KG1 (cell line): ENCODE results near the gene MEIG1.
"Not testable (repeated sequence)": the region's sequence is repeated elsewhere in the genome, so short reads cannot be mapped to it uniquely, and the experiment has no call there.

Experiments used
- DNase-seq: peaks from one replicate; lab custom pipeline; 2025; lab: John Stamatoyannopoulos, UW

MEIG1 gene

DNA sequence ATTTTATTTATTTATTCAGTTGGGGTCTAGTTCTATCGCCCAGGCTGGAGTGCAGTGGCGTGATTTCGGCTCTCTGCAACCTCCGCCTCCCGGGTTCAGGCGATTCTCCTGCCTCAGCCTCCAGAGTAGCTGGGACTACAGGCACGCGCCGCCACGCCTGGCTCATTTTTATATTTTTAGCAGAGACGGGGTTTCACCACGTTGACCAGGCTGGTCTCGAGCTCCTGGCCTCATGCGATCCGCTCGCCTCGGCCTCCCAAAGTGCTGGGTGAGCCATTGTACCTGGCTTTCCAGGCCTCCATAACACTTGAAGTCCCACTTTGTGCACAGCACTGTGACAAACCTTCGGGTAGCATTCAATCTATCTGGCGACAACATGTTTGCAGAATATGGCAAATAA, 4.3 kb upstream of the MEIG1 start:
- no peak for DNase-seq

DNA sequence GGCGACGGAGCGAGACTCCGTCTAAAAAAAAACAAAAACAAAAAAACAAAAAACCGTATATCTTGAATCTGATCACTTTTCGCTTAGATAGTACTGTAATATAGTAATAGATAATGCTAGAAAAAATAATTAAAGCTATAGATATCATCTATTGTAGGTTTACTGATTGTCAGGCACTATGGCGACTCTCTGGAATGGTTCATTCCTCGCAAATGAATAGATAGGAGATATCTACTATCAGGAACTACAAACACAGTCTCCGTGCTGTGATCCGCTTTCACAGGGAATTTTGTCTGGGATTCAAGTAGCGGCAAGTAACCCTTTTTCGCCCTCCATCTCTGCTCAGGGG, 342 bp upstream of the MEIG1 start:
- DNase-seq = no peak

DNA sequence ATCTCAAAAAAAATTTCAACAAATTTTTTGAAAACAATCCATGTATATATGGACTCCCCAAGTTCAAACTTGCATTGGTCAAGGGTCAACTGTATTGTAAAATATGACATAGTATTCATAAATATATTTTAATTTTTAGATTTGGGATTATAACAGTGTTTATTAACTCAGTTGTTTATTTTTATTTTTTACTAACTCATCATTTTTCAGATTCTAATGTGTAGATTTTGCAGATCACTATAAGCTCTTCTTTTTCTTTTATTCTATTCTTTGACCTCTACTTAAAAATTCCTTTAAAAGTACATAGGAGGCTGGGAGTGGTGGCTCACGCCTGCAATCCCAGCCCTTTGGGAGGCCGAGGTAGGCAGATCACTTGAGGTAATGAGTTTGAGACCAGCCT, 8.7 kb downstream of the MEIG1 start:
- DNase-seq = no peak

DNA sequence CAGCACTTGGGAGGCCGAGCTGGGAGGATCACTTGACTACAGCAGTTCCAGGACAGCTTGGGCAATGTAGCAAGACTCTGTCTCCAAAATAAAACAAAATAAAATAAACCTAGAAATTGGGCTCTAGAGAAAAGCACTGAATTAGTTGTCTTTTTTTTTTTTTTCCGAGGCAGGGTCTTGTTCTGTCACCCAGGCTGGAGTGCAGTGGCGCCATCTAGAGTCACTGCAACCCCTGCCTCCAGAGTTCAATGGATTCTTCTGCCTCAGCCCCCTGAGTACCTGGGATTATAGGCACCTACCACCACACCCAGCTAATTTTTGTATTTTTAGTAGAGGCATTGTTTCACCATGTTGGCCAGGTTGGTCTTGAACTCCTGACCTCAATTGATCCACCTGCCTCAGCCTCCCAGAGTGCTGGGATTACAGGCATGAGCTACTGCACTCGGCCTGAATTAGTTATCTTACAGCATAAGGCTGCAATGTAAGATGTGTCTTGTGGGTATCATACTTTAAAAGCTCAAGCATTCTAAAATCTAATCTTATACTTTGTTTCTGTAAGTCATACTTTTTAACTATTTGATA, 12.8 kb downstream of the MEIG1 start:
- no peak for DNase-seq

DNA sequence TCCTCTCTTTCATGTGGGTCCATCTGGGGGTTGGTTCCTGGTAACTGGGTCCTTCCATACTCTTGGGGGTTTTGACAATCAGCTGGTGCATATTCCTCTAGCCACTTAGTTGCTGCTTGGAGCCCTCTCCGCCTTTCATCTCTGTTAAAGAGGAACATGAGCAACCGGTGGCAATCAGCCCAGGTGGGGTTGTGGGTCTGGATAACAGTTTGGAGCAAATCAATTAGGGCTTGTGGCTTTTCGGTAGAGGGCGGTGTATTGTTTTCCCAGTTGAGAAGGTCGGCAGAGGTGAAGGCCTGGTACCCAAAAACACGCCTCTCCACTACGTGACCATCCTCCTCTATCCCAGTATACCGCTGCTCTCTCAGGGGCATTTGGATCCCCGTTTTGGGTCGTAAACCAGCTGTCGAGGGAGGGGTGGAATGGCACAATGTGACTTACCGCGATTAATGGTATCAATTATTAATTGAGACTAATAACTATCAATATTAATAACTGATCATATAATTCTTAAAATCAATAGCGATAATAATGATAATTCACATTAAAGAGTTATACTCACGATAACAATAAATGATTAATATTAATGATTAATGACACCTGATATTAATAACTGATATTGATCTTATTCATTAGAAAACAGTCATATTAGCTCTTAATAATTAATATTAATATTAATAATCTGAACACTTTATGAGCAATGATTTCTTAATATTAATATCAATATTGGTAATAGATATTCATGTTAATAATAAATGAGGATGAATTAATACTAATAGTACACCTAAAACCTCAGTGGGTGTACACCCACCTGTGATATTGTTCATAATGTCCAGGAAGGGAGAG, 15.2 kb downstream of the MEIG1 start:
- not testable (repeated sequence) for DNase-seq

DNA sequence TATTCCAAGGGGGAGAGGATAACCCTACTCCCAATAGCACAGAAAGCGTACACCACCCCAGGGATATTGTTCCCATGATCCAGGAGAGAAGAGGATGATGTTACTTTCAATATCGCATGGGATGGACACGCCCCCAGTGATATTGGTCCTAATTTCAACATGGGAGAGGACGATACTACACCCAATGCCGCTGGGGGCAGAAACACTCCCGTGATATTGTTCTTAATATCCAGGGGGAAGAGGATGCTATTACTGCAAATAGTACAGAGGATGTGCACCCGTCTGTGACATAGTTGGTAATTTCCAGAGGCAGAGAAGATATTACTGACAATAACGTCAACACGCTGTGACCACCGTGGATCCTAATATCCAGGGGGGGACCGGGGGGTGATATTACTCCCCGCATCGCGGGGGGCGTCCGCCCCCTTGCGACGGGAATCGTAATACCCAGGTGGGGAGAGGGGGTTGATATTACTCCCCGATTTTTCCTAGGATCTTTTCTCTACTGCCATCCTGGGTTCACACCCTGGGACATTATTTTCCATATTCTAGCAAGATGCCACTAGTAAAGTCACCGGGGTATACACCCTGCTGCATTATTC, 16.6 kb downstream of the MEIG1 start:
- DNase-seq = no peak

DNA sequence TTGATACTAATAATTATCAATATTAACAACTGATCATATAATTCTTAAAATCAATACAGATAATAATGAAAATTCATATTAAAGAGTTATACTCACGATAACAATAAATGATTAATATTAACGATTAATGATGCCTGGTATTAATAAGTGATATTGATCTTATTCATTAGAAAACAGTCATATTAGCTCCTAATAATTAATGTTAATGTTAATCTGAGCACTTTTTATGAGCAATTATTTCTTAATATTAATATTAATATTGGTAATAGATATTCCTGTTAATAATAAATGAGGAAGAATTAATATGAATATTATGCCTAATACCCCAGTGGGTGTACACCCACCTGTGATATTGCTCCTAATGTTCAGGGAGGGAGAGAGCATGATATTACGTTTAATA, 23.6 kb downstream of the MEIG1 start:
- DNase-seq = no peak

DNA sequence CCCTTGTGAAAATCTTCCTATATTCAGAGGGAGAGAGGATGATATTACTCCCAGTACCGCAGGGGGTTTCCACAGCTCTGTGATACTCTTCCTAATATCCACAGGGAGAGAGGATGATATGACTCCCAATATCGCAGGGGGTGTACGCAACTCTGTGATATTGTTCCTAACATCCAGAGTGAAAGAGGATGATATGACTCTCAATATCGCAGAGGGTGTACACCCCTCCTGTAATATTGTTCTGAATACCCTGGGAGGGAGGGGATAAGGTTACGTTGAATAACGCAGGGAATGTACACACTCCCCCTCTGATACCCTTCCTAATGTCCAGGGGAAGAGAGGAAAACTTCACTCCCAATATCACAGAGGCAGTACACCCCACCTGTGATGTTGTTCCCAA, 30.4 kb downstream of the MEIG1 start:
- not testable (repeated sequence) for DNase-seq

DNA sequence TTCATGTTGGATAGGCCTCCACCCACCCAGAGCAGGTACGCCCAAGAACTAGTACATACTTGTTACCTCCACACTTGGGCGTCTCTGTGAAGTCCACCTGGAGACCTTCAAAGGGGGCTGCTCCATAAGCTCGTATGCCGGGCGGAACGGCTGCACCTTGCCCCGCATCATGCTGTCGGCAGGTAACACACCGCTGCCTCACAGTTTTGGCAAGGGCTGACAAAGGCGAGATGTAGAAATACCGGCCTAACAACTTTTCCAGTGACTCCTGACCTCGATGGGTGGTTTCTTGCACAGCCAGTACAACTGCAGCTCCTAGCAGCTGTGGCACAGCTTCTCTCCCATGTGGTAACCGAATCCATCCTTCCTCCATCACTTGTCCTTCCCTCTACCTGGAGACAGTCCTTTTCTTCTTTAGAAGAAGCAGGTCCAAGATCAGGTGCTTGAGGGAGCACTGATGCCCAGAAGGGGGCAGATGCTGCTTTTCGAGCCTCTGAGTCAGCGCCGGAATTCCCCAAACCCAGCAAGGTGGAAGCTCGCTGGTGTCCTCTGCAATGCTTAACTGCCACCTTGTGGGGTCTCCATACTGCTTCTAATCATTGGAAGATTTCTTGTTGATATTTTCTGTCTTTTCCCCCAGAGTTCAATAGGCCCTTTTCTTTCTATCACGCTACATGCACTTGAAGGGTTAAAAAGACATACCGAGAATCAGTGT, 32.0 kb downstream of the MEIG1 start:
- not testable (repeated sequence) for DNase-seq

DNA sequence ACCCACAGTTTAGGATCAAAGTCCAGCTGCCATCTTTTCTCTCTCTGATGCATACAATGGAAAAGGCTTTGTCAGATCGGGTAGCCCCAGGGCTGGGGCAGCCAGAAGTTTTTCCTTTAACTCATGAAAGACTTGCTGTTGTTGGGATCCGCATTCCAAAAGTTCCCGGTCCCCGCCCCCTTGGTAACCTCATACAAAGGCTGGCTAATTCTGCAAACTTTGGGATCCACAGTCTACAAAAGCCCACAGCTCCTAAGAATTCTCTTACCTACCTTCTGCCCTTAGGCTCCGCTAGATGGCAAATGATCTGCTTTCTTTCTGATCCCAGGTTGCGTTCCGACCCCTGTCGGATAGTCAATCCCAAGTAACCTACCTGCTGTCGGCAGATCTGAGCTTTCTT, 33.1 kb downstream of the MEIG1 start:
- DNase-seq = not testable (repeated sequence)

DNA sequence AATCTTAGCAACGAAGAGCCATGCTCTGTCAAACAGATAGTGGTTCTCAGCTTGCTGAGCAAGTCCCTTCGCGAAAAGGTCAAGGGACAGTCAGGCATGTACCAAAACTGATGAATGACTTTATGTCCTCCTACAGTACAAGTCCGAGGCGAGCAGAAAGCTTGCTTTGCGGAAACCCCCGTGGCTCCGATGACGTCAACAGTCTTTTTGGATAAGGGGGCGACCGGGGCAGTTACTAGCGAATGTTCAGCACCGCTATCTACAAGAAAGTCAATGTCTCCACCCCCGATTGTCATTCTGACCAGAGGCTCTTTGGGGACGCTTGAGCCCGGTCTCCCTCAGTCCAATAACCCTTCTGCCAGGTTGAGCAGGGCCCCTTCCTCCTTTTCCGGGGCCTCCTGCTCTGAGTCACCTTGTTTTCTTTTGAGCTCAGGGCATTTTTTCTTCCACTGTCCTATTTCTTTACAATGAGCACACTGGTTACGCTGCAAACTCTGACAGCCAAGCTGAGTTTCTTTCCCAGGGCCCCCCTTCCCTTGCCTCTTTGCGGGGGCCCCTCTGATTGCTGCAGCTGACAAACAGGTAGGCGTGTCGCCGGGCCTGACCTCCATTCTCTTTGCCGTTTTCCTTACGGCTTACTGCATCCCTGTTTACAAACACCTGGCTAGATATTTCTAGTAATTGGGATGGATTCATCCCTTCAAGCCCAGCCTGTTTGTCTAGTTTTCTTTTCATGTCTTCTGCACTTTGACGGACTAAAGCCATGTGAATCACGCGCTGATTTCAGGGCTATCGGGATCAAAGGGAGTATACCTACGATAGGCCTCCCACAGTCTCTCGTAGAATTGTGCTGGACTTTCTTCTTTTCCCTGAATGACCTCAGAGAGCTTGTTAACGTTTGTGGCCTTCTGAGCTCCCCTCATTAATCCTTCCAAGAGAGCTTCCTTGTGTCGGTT, 34.6 kb downstream of the MEIG1 start:
- not testable (repeated sequence) for DNase-seq

DNA sequence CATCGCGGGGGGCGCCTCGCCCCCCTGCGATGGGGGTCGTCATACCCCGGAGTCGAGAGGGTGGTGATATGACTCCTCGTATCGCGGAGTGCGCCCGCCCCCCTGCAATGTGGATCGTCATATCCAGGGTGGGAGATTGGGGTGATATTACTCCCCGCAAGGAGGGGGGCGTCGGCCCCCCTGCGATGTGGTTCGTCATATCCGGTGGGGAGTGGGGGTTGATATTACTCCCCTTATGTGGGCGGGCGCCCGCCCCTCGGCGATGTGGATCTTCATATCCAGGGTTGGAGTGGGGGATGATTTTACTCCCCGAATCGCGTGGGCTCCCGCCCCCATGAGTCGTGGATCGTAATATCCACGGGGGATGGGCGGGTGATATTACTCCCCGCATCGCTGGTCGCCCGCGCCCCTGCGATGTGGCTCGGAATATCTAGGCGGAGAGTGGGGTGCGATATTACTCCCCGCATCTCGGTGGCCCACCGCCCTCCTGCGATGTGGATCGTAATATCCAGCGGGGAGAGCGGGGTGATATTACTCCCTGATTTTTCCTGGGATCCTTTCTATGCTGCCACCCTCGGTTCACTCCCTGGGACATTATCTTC, 36.9 kb downstream of the MEIG1 start:
- no peak for DNase-seq

DNA sequence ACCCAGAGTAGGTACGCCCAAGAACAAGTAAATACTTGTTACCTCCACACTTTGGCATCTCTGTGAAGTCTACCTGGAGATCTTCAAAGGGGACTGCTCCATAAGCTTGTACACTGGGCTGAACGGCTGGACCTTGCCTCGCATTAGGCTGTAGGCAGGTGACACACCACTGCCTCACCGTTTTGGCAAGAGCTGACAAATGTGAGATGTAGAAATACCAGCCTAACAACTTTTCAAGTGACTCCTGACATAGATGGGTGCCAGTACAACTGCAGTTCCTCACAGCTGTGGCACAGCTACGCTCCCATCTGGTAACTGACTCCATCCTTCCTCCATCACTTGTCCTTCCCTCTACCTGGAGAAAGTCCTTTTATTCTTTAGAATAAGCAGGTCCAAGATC, 54.3 kb downstream of the MEIG1 start:
- DNase-seq = not testable (repeated sequence)

DNA sequence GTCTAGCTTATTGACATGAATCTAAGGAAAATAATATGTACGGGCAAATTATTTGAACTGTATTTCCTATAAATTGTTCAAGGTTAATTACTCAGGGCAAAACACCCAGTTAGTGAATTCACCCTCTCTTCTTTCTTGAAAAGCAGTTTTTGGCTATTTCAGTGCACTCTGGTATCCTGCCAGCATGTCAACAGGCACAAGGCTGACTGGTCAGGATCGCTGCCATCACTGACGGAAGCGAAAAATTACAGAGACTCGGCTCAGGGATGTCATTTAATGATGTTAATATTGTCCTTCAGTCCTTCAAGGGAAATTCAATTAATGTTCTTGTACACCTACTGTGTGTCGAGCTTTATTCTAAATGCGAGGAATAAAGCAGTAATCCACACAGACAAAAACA, 56.3 kb downstream of the MEIG1 start:
- no peak for DNase-seq

DNA sequence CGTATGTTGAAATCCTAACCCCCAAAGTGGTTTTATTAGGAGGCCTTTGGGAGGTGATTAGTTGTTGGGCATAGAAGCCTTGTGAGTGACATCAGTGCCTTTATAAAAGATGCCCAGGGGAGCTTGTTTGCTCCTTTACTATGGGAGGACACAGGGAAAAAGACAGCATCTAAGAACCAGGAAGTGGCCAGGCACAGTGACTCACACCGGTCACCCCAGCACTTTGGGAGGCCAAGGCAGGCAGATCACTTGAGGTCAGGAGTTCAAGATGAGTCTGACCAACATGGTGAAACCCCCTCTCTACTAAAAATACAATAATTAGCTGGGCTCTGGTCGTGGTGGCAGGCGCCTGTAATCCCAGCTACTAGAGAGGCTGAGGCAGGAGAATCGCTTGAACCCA, 61.8 kb downstream of the MEIG1 start:
- DNase-seq = not testable (repeated sequence)
